Esophagus squamous epithelium (tissue), 5 donors: Measurements from ENCODE around the gene ANKRD13D. TPM values are rescaled to one million over a fixed set of nuclear protein-coding genes. Genes with fewer than 3 reads are reported as not detected.

Source experiments
- DNase-seq: peaks from one replicate; lab custom pipeline; 2025; lab: John Stamatoyannopoulos, UW
- H3K27ac ChIP-seq, 4 donors: fragments of 200-600 bp; sonication (generic); one replicate each; pipeline ENCODE4 v1.5.1; 2016 to 2019; ENCODE audit warnings: mild to moderate bottlenecking in 1 of 4
- H3K27me3 ChIP-seq, 4 donors: fragments of 200-600 bp; sonication (generic); 1 replicate in 3 of 4; 2 replicates in 1 of 4; pipeline versions ENCODE4 v1.5.1 to v1.6.0; 2017 to 2021; ENCODE audit warnings: antibody characterized with exemption in 1 of 4
- H3K36me3 ChIP-seq, 3 donors: fragments of 200-600 bp; sonication (generic); one replicate each; pipeline ENCODE4 v1.5.1; 2016 to 2019
- H3K4me1 ChIP-seq, 3 donors: fragments of 200-600 bp; sonication (generic); one replicate each; pipeline ENCODE4 v1.5.1; 2017 to 2019
- H3K4me3 ChIP-seq, 4 donors: fragments of 200-600 bp; sonication (generic); 1 replicate in 3 of 4; 2 replicates in 1 of 4; pipeline ENCODE4 v1.5.1; 2016 to 2019; ENCODE audit warnings: mild to moderate bottlenecking in 2 of 4, moderate library complexity in 1 of 4
- H3K9me3 ChIP-seq, 3 donors: fragments of 200-600 bp; sonication (generic); one replicate each; pipeline ENCODE4 v1.5.1; 2016 to 2019
- POLR2A ChIP-seq, 4 donors: fragments of 450-650 bp; IDR thresholded peaks; one replicate each; pipeline ENCODE4 v1.6.1; 2017; ENCODE audit warnings: antibody characterized with exemption in 4 of 4, mild to moderate bottlenecking in 4 of 4, moderate library complexity in 3 of 4
- WGBS, 2 donors: methylation state at CpG; one replicate each; pipeline ENCODE4 v1.1.5; 2018; 5-methylcytosine and 5-hydroxymethylcytosine counted together
- intact Hi-C: fragments of 100-400 bp; cut with DNase I; formaldehyde crosslinking; loops from one replicate; pipeline ENCODE4 v1.15.0; 2022
- total RNA-seq, 4 donors: library from RNA; depleted of rRNA; stranded (reverse); fragments of >200 nt; gene quantifications; one replicate each; pipeline ENCODE4 v1.1.0, GENCODE V29; 2016
- TF ChIP-seq, protein P1 (sequence below), 6 experiments: fragments of 450-650 bp in 4 of 6; fragments of 200-600 bp in 2 of 6; sonication (generic) in 2 of 6; IDR thresholded peaks; one replicate each; pipeline ENCODE4 v1.5.1; 2016 to 2019; ENCODE audit warnings: antibody characterized with exemption in 6 of 6, mild to moderate bottlenecking in 4 of 6, moderate library complexity in 4 of 6
- donor health status: DM: yes; HTN: yes; CAD: no.

Gene ANKRD13D
- total RNA-seq, 4 donors from 2014 or later = 27.4 to 50.6 (median 41.6) TPM

- TF ChIP-seq POLR2A (IDR thresholded peaks at IDR 0.05) = no peak
- TF ChIP-seq, protein P1, sequence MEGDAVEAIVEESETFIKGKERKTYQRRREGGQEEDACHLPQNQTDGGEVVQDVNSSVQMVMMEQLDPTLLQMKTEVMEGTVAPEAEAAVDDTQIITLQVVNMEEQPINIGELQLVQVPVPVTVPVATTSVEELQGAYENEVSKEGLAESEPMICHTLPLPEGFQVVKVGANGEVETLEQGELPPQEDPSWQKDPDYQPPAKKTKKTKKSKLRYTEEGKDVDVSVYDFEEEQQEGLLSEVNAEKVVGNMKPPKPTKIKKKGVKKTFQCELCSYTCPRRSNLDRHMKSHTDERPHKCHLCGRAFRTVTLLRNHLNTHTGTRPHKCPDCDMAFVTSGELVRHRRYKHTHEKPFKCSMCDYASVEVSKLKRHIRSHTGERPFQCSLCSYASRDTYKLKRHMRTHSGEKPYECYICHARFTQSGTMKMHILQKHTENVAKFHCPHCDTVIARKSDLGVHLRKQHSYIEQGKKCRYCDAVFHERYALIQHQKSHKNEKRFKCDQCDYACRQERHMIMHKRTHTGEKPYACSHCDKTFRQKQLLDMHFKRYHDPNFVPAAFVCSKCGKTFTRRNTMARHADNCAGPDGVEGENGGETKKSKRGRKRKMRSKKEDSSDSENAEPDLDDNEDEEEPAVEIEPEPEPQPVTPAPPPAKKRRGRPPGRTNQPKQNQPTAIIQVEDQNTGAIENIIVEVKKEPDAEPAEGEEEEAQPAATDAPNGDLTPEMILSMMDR (IDR thresholded peaks at IDR 0.05) = no peak
- WGBS, 2 donors = 82 to 93% methylated on average over 16 to 17 of the region's 37 CpGs
- Histone ChIP-seq H3K4me1 (peaks cover 28 to 90% (median 44%) of the 10 kb centered on the region in 3 donors), H3K27ac (peak overlapping the region in 3 of 4 donors; percentile 67 to 90 (median 87)), H3K36me3 (peaks cover 68 to 98% (median 70%) of the 10 kb centered on the region in 3 donors), H3K27me3 (no peaks in the 10 kb centered on the region), H3K4me3 (no peak overlapping the region), H3K9me3 (no peaks in the 10 kb centered on the region)
- intact Hi-C loops = no loop called here
- no peak for DNase-seq
Observed at GRCh38 chr11:67250059-67251043, 38.8 kb upstream of the ANKRD13D start.

- Histone ChIP-seq H3K4me1 (peaks cover 29 to 96% (median 44%) of the 10 kb centered on the region in 3 donors), H3K27ac (peak overlapping the region; percentile 77 to 90 (median 88)), H3K4me3 (no peak overlapping the region), H3K36me3 (peaks cover 63 to 99% (median 73%) of the 10 kb centered on the region in 3 donors), H3K9me3 (no peaks in the 10 kb centered on the region), H3K27me3 (no peaks in the 10 kb centered on the region)
- 33 to 45% methylated on average over 1 of the region's 1 CpG for WGBS, 2 donors
- TF ChIP-seq, protein P1 (IDR thresholded peaks at IDR 0.05) = no peak
- TF ChIP-seq POLR2A (IDR thresholded peaks at IDR 0.05) = no peak
- intact Hi-C loops = no loop called here
- DNase-seq = no peak
Observed at GRCh38 chr11:67251841-67252240, 37.3 kb upstream of the ANKRD13D start.

GRCh38 chr11:67252831-67253239 lies 36.3 kb upstream of the ANKRD13D start:
- no peak for DNase-seq
- Histone ChIP-seq H3K36me3 (peaks cover 63 to 98% (median 69%) of the 10 kb centered on the region in 3 donors), H3K27me3 (no peaks in the 10 kb centered on the region), H3K27ac (peak overlapping the region; percentile 77 to 90 (median 88)), H3K4me1 (peaks cover 29 to 88% (median 39%) of the 10 kb centered on the region in 3 donors), H3K9me3 (no peaks in the 10 kb centered on the region), H3K4me3 (no peak overlapping the region)
- 43 to 51% methylated on average over 1 to 3 of the region's 4 CpGs for WGBS, 2 donors
- TF ChIP-seq, protein P1 (IDR thresholded peaks at IDR 0.05) = peak in 4 of 6 experiments; percentile 43 to 68 (median 51)
- no peak for TF ChIP-seq POLR2A (IDR thresholded peaks at IDR 0.05)
- intact Hi-C loops = no loop called here

DNA sequence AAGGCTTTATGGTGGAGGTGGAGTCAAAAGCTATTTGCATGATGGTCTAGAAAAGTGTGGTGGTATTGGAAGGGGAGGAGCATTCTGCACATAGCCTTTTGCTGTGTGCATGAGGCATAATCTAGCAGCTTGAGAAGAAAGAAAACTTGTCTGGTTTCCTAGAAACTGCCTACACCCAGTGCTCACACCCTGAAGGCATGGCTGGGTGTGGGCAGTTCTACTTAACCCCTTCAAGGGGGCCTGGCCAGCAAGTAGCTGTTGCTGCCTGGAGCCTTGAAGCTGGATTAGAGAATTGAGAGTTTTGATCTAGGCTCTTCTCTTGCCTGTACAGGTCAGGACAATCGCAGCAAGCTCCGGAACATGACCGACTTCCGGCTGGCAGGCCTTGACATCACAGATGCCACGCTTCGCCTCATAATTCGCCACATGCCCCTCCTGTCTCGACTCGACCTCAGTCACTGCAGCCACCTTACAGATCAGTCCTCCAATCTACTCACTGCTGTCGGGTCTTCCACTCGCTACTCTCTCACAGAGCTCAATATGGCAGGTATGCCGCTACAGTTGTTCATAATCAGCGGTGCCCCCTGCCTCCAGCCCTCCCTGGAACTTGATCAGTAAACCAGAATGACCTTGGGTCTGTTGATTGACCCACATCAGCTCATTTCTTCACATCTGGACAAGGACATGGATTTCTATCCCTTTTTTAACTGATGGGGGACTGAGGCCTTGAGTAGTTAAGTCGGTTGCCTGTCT lies 35.1 kb upstream of the ANKRD13D start:
- TF ChIP-seq POLR2A (IDR thresholded peaks at IDR 0.05) = no peak
- TF ChIP-seq, protein P1 (IDR thresholded peaks at IDR 0.05) = no peak
- H3K27me3 ChIP-seq = no peaks in the 10 kb centered on the region
- DNase-seq = no peak
- WGBS, 2 donors = 54 to 83% methylated on average over 9 to 14 of the region's 14 CpGs
- H3K36me3 ChIP-seq = peaks cover 57 to 86% (median 58%) of the 10 kb centered on the region in 3 donors
- no peaks in the 10 kb centered on the region for H3K9me3 ChIP-seq
- H3K27ac ChIP-seq = peak overlapping the region; percentile 77 to 90 (median 88)
- no peak overlapping the region for H3K4me3 ChIP-seq
- peaks cover 24 to 83% (median 29%) of the 10 kb centered on the region in 3 donors for H3K4me1 ChIP-seq
- intact Hi-C loops = no loop called here
